OCI-LY3 (cell line): ENCODE measurements around the gene SPARCL1.

Experiments used
- EZH2phosphoT487 ChIP-seq: fragments of 200-600 bp; shearing (Covaris generic); IDR thresholded peaks from 2 replicates; pipeline ENCODE4 v1.6.1; 2018; ENCODE audit warnings: antibody characterized with exemption, mixed run types, low read depth
- TF ChIP-seq, protein P1 (sequence below): fragments of 200-600, 300-600 bp; sonication (generic); IDR thresholded peaks from 2 replicates; pipeline ENCODE4 v1.5.1; 2014; ENCODE audit warnings: antibody characterized with exemption, low read length, low read depth

DNA sequence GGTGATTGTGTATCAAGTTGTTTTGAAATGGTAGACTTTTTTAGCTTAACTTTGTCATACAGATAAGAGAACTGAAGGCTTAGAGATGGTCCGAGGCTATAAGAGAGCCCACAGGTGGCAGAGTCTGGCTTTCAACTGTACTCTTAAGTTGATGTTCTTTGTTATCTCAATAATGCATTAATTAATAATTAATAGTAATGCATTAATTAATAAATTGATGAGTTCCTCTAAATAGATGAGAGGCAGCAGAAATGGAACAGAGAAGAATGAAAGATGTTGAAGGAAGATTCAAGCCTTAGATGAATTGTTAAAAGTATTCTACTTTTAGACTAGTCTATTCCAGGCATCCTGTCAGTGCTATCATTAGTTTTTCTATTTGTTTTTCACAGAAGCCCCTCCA is 84.4 kb downstream of the SPARCL1 start:
- no peak for TF ChIP-seq EZH2phosphoT487
- TF ChIP-seq, protein P1, sequence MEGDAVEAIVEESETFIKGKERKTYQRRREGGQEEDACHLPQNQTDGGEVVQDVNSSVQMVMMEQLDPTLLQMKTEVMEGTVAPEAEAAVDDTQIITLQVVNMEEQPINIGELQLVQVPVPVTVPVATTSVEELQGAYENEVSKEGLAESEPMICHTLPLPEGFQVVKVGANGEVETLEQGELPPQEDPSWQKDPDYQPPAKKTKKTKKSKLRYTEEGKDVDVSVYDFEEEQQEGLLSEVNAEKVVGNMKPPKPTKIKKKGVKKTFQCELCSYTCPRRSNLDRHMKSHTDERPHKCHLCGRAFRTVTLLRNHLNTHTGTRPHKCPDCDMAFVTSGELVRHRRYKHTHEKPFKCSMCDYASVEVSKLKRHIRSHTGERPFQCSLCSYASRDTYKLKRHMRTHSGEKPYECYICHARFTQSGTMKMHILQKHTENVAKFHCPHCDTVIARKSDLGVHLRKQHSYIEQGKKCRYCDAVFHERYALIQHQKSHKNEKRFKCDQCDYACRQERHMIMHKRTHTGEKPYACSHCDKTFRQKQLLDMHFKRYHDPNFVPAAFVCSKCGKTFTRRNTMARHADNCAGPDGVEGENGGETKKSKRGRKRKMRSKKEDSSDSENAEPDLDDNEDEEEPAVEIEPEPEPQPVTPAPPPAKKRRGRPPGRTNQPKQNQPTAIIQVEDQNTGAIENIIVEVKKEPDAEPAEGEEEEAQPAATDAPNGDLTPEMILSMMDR: no peak
